Measurements from ENCODE around the gene AHCYL2.

The AHCYL2 gene

DNA sequence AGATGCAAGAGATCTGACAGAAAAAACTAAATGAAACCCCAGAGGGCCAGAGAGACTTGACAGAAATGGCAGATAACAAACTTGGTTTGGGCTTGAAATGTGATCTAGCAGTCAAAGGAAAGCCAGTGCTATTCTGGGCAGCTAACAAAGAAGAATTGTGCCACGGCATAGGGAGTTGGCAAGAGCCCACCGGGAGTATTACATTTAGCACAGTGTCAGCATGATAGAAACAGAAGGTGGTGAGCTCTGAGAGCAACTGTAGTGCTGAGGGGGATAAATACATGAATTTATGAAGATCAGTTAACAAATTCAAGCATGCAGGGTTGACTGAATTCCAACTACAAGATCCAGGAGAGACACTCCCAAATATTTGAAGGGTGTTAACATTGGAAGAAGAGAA lies 91.1 kb downstream of the AHCYL2 start:
- no peaks in the 10 kb centered on the region for H3K27me3 ChIP-seq
- no peak overlapping the region for H3K27ac ChIP-seq
- no peaks in the 10 kb centered on the region for H3K4me1 ChIP-seq (ENCODE audit: control insufficient read depth in 1 of 2, insufficient read depth in 1 of 2, low read depth in 1 of 2, low read length in 1 of 2)
- H3K9me3 ChIP-seq = no peaks in the 10 kb centered on the region
- TF ChIP-seq, protein P1, sequence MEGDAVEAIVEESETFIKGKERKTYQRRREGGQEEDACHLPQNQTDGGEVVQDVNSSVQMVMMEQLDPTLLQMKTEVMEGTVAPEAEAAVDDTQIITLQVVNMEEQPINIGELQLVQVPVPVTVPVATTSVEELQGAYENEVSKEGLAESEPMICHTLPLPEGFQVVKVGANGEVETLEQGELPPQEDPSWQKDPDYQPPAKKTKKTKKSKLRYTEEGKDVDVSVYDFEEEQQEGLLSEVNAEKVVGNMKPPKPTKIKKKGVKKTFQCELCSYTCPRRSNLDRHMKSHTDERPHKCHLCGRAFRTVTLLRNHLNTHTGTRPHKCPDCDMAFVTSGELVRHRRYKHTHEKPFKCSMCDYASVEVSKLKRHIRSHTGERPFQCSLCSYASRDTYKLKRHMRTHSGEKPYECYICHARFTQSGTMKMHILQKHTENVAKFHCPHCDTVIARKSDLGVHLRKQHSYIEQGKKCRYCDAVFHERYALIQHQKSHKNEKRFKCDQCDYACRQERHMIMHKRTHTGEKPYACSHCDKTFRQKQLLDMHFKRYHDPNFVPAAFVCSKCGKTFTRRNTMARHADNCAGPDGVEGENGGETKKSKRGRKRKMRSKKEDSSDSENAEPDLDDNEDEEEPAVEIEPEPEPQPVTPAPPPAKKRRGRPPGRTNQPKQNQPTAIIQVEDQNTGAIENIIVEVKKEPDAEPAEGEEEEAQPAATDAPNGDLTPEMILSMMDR (IDR thresholded peaks at IDR 0.05) = no peak
- no peak overlapping the region for H3K4me3 ChIP-seq (ENCODE audit: low read depth in 1 of 2, low read length in 1 of 2)
- no peaks in the 10 kb centered on the region for H3K36me3 ChIP-seq

DNA sequence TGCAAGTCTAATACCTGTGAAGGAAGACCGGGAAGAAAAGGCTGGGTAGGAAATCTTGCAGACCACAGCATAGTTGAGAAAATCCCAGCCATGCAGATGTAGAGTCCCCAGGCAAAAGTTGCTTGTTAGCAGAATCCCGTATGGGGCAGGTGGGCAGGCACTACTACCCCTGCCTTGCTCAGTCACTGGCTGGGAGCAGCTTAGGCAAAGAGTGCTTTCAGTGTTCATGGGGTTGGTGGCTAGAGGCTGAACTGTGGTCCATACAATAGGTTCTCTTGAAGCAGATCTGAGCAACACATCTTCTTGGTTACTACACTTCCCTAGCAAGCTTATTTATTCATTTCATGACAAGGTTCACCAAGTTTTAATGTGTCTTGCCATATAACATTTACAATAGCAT lies 92.6 kb downstream of the AHCYL2 start:
- Histone ChIP-seq H3K36me3 (no peaks in the 10 kb centered on the region), H3K9me3 (no peaks in the 10 kb centered on the region), H3K27me3 (no peaks in the 10 kb centered on the region), H3K4me3 (ENCODE audit: low read depth in 1 of 2, low read length in 1 of 2) (no peak overlapping the region), H3K4me1 (ENCODE audit: control insufficient read depth in 1 of 2, insufficient read depth in 1 of 2, low read depth in 1 of 2, low read length in 1 of 2) (no peaks in the 10 kb centered on the region), H3K27ac (no peak overlapping the region)
- TF ChIP-seq, protein P1 (IDR thresholded peaks at IDR 0.05) = no peak

DNA sequence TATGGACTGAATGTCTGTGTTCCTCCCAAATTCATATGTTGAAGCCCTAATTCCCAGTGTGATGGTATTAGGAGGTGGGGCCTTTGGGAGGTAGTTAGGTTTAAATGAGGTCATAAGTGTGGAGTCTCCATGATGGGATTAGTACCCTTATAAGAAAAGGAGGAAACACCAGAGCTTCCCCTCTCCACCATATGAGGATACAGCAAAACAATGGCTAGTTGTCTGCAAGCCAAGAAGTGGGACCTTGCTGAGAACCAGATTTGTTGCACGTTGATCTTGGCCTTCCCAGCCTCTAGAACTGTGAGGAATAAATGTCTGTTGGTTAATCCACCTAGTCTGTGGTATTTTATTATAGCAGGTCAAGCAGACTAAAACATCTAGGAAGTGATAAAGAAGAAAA lies 102.2 kb downstream of the AHCYL2 start:
- no peaks in the 10 kb centered on the region for H3K27me3 ChIP-seq
- H3K4me3 ChIP-seq (ENCODE audit: low read depth in 1 of 2, low read length in 1 of 2) = no peak overlapping the region
- H3K36me3 ChIP-seq = no peaks in the 10 kb centered on the region
- no peaks in the 10 kb centered on the region for H3K9me3 ChIP-seq
- TF ChIP-seq, protein P1 (IDR thresholded peaks at IDR 0.05) = no peak
- no peak overlapping the region for H3K27ac ChIP-seq
- no peaks in the 10 kb centered on the region for H3K4me1 ChIP-seq (ENCODE audit: control insufficient read depth in 1 of 2, insufficient read depth in 1 of 2, low read depth in 1 of 2, low read length in 1 of 2)

DNA sequence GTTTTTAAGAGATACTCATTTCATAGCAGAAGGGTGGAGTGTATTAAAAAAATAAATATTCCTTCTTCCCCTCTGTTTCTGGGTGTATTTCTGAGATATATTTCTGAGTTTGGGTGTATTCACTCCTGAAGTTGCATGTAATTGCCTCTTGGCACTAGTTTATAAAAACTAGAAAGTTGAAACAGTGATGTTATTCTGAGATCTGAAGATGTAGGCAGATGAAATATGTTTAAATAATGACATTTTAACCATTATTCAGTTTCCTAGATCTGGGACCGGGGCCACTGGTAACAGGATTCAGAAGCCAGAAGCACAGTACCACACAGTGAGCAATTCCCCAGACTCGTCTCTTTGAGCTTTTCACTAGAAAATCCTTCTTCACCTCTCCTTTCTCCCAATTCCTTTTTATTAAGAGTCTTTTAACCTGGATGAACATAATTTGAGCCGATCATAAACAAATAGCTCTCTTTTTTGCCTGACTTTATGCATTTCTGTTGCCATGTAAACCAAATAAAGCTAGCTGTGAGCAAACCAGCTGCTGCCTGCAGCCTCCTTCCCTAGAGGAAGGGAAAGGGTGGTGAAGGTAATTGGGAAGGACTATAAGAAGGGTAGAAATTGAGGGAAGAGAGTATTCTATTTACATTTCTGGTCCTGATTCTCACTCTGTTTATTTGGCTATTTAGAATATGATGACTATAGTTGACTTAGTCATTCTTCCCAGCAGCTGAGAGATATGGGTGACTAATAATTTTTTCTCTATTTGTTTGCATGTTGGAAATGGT lies 107.6 kb downstream of the AHCYL2 start:
- TF ChIP-seq, protein P1 (IDR thresholded peaks at IDR 0.05) = no peak
- no peaks in the 10 kb centered on the region for H3K9me3 ChIP-seq
- H3K27me3 ChIP-seq = no peaks in the 10 kb centered on the region
- H3K36me3 ChIP-seq = no peaks in the 10 kb centered on the region
- no peaks in the 10 kb centered on the region for H3K4me1 ChIP-seq (ENCODE audit: control insufficient read depth in 1 of 2, insufficient read depth in 1 of 2, low read depth in 1 of 2, low read length in 1 of 2)
- no peak overlapping the region for H3K4me3 ChIP-seq (ENCODE audit: low read depth in 1 of 2, low read length in 1 of 2)
- no peak overlapping the region for H3K27ac ChIP-seq

DNA sequence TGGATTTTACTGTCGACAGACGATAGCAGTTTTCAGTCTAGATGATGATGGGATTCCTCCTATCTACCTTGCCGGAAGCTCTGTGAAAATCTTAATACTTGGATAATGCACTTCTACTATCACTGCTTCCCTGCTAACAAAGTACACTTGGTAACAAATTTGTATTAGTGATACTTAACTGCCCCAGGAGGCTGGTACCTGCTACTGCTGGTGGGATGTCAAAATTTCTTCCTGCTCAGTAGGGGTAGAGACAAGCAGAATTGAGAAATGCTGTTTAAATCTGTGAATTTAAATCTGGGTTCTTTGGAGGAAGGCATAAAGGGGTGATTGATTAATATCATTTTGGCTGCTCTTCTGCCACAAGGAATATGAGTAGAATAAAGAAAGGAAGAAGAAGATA lies 109.6 kb downstream of the AHCYL2 start:
- no peaks in the 10 kb centered on the region for H3K27me3 ChIP-seq
- no peaks in the 10 kb centered on the region for H3K4me1 ChIP-seq (ENCODE audit: control insufficient read depth in 1 of 2, insufficient read depth in 1 of 2, low read depth in 1 of 2, low read length in 1 of 2)
- H3K27ac ChIP-seq = no peak overlapping the region
- no peak overlapping the region for H3K4me3 ChIP-seq (ENCODE audit: low read depth in 1 of 2, low read length in 1 of 2)
- no peaks in the 10 kb centered on the region for H3K9me3 ChIP-seq
- no peaks in the 10 kb centered on the region for H3K36me3 ChIP-seq
- TF ChIP-seq, protein P1 (IDR thresholded peaks at IDR 0.05) = no peak

Data from neutrophil (primary cell).